ENCODE results near the gene PDK1.

- TF ChIP-seq CTCF (IDR thresholded peaks at IDR 0.05) (no peak), POLR2AphosphoS5 (IDR thresholded peaks at IDR 0.05; ENCODE audit: low read depth, low read length) (no peak), SIN3A (IDR thresholded peaks at IDR 0.05; ENCODE audit: borderline replicate concordance, insufficient read depth, low read depth, low read length) (no peak), REST (IDR thresholded peaks at IDR 0.05; ENCODE audit: insufficient read depth in 1 of 2, low read depth in 2 of 2, low read length in 1 of 2) (no peak), TCF7L2 (IDR thresholded peaks at IDR 0.05; ENCODE audit: low read depth, low read length) (no peak)
Measured at GRCh38 chr2:172552547-172553291, 3.2 kb upstream of the PDK1 start.
